Stimulated activated CD8-positive, alpha-beta memory T cell treated with anti-CD3 and anti-CD28 coated beads, Interleukin-15, amount 100 ng/mL, for 4 hours (primary cell): ENCODE data around the gene PELI1.

Source experiments
- DNase-seq, 2 donors: peaks; one replicate each; pipeline ENCODE4 v3.0.0-alpha.2; 2020; ENCODE audit warnings: low read depth in 2 of 2

The PELI1 gene

DNA sequence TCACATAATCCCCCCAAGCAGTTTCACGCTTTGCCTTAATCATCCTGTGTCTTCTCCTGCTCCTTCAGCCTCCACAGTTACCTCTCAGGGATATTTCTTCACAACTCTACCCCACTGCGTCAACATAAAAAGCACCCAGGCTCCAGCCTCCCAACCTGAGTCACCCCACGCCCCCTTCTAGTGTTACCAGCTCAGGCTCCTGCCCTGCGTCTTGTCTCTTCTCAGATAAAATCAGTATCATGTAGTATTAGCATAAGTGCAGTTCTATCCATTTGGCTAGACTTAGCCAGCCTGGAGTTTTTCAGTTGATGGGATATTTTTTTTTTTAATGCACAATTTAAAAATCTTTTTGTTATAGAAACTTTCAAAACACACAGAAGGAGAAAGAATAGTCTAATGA, 9.6 kb upstream of the PELI1 start:
- DNase-seq: no peak

DNA sequence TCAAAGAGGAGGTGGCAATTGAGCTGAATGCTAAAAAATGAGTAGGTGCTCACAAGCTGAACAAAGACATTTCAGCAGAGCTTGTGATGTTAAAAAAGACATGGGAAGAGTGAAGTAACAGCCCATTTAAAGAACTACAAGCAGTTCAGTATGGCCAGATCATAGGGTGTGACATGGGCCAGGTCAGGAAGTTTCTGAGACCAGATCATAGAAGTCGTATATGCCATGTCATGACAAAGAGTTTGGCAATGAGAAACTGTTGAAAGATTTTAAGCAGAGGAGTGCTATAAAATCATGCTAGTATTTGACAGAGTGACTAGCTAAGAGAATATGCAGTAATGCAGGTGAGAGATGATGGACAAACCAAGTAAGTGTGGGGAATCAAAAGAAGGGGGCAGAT, 7.3 kb upstream of the PELI1 start:
- no peak for DNase-seq

DNA sequence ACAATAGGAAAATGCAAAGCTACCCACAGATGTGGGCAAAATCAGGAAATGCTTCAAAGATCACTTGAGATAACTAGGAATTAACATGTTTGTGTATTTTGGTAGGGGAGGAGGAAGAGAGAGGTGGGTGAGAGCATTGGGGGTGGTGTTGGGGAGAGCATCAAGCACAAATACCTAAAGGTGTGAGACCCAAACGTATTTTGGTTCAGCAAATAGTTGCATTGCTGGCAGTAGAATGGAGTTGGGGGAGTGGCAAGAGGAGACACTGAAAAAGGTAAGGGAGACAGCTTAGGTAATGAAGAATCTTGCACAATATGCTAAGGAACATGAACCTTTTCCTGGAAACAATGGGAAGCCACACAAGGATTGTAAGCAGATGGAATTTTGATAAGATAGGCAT, 1.5 kb upstream of the PELI1 start:
- DNase-seq: no peak

- no peak for DNase-seq
Observed at GRCh38 chr2:64145119-64145518, 899 bp upstream of the PELI1 start.

- peak in 1 of 2 donors; percentile 4 for DNase-seq
Observed at GRCh38 chr2:64143169-64144056, 807 bp downstream of the PELI1 start.

- no peak for DNase-seq
Observed at GRCh38 chr2:64142741-64143168, 1.5 kb downstream of the PELI1 start.

DNA sequence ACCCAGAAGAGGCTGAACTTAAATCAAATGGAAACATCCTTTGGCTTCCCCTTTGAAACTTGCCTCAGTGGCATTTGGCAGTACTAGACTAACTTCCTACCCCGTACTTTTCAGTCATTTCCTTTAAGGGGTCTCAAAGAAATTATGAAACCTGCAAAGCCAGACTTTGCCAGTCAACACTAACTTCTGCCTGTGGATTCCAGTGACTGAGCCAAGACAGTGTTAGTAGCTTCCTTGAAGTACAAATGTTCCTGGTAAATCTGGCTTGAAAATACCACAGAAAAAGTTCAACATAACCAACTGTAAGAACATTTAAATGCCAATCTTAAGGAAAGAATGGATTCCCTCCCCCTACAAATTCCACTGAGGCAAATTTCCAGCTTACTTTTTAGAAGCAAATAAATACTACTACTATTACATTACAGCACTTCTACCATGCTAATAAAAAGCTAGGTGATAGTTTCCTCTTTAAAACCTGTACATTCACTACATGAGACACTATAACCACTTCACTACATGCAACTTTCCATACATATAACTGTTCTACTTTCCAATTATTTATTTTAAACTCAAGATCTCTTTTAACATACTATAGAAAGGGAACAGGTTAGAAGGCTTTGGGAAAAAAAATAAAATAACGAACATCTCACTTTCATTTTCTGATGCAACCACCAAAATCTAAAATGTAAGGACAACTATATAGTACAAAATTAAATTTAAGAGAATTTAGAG, 2.4 kb downstream of the PELI1 start:
- no peak for DNase-seq

- DNase-seq: no peak
Observed at GRCh38 chr2:64140665-64141200, 3.5 kb downstream of the PELI1 start.

- no peak for DNase-seq
Observed at GRCh38 chr2:64139956-64140355, 4.3 kb downstream of the PELI1 start.

GRCh38 chr2:64137996-64138395, 6.2 kb downstream of the PELI1 start:
- DNase-seq: no peak

DNA sequence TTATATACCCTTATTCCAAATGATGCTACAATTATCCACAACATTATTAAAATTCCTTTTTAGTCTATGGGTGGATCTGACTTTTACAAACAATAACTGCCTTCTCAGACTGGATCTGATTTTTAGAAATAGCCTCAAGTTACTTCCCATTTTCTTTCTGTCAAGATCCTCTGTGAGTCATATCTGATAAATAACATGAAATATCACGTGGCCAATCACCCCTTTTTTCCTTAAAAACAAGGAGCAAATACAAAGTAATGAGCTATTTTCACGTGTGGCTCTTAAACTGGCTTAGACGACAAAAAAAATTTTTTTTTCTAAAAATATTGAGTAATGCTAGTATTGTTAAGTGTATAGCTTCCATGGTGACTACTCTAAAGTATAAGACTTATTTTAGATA, 6.7 kb downstream of the PELI1 start:
- no peak for DNase-seq

- DNase-seq: no peak
Observed at GRCh38 chr2:64135421-64135820, 8.8 kb downstream of the PELI1 start.

DNA sequence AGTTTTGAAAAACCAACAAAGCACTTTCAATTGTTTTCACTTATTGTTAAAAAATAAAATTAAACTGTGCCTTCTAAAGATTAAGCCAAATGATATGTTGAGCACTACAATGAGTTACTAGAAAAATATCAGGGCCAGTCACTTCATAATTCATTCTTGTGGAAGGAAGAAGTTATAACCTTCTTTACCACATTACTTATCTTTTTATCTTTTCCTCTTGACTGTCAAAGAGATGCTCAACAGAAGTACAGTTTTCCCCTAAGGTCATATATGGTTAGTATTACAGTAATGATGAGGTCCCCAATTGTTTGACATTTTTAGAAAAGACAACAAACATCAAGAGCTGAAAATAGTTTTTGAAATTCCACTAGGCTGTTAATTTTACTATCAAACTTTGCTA, 9.4 kb downstream of the PELI1 start:
- DNase-seq: no peak

- no peak for DNase-seq
Observed at GRCh38 chr2:64133828-64134227, 10.4 kb downstream of the PELI1 start.

GRCh38 chr2:64133354-64133753, 10.9 kb downstream of the PELI1 start:
- no peak for DNase-seq

GRCh38 chr2:64130333-64130732, 13.9 kb downstream of the PELI1 start:
- no peak for DNase-seq

DNA sequence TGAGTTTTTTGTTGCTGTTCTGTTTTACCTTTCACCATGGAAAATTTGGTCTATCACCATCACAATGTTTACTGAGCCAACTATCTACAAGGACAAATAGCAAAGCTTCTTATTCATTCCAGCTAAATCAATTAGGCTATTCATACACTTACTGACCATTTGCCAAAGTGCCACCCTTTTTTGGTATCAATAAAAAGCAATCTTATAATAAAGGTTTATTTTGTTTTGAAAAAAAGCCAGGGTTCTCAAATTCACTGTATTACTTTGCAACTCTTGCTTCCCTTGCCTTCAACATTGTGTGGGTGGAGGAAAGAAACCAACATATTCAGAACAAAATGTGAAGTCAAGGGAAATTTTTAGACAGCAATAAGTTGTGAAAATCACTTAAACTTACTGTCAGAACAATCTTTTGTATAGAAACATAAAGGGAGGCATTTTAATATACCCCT, 15.3 kb downstream of the PELI1 start:
- DNase-seq: no peak

- no peak for DNase-seq
Observed at GRCh38 chr2:64128406-64128805, 15.8 kb downstream of the PELI1 start.

GRCh38 chr2:64127119-64127518, 17.1 kb downstream of the PELI1 start:
- no peak for DNase-seq

- no peak for DNase-seq
Observed at GRCh38 chr2:64126601-64127000, 17.6 kb downstream of the PELI1 start.

DNA sequence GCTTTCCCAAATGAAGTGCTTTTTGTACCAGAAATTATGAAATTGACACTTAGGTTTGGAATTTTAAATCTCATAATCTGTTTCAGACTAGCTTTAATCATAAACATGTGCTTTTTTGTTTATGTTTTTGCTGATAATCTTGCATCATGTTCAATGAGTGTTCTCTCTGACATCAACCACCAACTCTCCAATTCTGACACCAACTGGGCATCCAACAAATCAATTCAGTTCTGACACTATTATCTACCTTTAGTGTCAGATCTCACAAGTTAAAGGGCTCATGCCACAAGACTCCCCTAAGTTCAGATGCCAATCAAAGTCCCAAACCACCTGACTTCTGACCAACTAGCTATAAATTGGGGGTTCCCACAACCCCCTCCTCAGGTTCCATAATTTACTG, 19.6 kb downstream of the PELI1 start:
- no peak for DNase-seq

DNA sequence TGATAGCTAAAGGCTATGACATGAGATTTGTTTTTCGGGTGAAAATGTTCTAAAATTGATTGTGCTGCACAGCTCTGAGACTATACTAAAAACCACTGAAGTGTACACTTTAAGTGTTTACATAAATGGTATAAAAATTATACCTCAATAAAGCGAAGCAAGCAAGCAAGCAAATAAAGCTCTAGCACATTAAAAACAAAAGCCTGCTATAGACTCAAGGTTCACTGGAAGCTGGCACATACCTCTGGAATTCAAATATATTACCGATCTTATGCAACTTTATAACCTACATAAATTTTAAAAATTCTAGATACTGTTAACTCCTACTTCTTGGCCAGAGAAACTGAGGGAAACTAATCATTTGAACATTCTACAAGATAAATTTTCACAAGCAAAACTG, 20.1 kb downstream of the PELI1 start:
- no peak for DNase-seq

- no peak for DNase-seq
Observed at GRCh38 chr2:64123740-64124139, 20.5 kb downstream of the PELI1 start.
